Measurements from ENCODE around the gene MS4A4E. TPM values are rescaled to one million over a fixed set of nuclear protein-coding genes. Genes with fewer than 3 reads are reported as not detected.

The MS4A4E gene
- total and polyA plus RNA-seq, 2 experiments from 2014 or later = not detected

- DNase-seq (ENCODE audit: low spot score) = no peak
- ATAC-seq = no peak
- H3K79me2 ChIP-seq (replicated peaks; ENCODE audit: insufficient read depth) = no peaks in the 10 kb centered on the region
- H3K4me3 Mint-ChIP-seq = no peak overlapping the region
- H3K27ac Mint-ChIP-seq = no peak overlapping the region
- no peak overlapping the region for H2AFZ ChIP-seq
- no peaks in the 10 kb centered on the region for H3K27me3 ChIP-seq (ENCODE audit: insufficient read depth)
- TF ChIP-seq JUNB (IDR thresholded peaks at IDR 0.05; ENCODE audit: unreplicated experiment) = no peak
- no peak for TF ChIP-seq ETS1 (IDR thresholded peaks at IDR 0.05)
- TF ChIP-seq ZNF114 (CRISPR knock-in tag; IDR thresholded peaks at IDR 0.05) = no peak
- TF ChIP-seq CREB1 (CRISPR knock-in tag; IDR thresholded peaks at IDR 0.05; ENCODE audit: low read depth) = no peak
- TF ChIP-seq EZH2phosphoT487 (IDR thresholded peaks at IDR 0.05; ENCODE audit: unreplicated experiment) = no peak
- TF ChIP-seq POLR2AphosphoS5 (IDR thresholded peaks at IDR 0.05; ENCODE audit: low read depth) = no peak
- TF ChIP-seq, protein P1, sequence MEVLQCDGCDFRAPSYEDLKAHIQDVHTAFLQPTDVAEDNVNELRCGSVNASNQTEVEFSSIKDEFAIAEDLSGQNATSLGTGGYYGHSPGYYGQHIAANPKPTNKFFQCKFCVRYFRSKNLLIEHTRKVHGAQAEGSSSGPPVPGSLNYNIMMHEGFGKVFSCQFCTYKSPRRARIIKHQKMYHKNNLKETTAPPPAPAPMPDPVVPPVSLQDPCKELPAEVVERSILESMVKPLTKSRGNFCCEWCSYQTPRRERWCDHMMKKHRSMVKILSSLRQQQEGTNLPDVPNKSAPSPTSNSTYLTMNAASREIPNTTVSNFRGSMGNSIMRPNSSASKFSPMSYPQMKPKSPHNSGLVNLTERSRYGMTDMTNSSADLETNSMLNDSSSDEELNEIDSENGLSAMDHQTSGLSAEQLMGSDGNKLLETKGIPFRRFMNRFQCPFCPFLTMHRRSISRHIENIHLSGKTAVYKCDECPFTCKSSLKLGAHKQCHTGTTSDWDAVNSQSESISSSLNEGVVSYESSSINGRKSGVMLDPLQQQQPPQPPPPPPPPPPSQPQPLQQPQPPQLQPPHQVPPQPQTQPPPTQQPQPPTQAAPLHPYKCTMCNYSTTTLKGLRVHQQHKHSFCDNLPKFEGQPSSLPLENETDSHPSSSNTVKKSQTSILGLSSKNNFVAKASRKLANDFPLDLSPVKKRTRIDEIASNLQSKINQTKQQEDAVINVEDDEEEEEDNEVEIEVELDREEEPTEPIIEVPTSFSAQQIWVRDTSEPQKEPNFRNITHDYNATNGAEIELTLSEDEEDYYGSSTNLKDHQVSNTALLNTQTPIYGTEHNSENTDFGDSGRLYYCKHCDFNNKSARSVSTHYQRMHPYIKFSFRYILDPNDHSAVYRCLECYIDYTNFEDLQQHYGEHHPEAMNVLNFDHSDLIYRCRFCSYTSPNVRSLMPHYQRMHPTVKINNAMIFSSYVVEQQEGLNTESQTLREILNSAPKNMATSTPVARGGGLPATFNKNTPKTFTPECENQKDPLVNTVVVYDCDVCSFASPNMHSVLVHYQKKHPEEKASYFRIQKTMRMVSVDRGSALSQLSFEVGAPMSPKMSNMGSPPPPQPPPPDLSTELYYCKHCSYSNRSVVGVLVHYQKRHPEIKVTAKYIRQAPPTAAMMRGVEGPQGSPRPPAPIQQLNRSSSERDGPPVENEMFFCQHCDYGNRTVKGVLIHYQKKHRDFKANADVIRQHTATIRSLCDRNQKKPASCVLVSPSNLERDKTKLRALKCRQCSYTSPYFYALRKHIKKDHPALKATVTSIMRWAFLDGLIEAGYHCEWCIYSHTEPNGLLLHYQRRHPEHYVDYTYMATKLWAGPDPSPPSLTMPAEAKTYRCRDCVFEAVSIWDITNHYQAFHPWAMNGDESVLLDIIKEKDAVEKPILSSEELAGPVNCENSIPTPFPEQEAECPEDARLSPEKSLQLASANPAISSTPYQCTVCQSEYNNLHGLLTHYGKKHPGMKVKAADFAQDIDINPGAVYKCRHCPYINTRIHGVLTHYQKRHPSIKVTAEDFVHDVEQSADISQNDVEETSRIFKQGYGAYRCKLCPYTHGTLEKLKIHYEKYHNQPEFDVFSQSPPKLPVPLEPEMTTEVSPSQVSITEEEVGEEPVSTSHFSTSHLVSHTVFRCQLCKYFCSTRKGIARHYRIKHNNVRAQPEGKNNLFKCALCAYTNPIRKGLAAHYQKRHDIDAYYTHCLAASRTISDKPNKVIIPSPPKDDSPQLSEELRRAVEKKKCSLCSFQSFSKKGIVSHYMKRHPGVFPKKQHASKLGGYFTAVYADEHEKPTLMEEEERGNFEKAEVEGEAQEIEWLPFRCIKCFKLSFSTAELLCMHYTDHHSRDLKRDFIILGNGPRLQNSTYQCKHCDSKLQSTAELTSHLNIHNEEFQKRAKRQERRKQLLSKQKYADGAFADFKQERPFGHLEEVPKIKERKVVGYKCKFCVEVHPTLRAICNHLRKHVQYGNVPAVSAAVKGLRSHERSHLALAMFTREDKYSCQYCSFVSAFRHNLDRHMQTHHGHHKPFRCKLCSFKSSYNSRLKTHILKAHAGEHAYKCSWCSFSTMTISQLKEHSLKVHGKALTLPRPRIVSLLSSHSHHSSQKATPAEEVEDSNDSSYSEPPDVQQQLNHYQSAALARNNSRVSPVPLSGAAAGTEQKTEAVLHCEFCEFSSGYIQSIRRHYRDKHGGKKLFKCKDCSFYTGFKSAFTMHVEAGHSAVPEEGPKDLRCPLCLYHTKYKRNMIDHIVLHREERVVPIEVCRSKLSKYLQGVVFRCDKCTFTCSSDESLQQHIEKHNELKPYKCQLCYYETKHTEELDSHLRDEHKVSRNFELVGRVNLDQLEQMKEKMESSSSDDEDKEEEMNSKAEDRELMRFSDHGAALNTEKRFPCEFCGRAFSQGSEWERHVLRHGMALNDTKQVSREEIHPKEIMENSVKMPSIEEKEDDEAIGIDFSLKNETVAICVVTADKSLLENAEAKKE (CRISPR knock-in tag; IDR thresholded peaks at IDR 0.05) = no peak
- no peak for TF ChIP-seq EZH2 (IDR thresholded peaks at IDR 0.05; ENCODE audit: low read depth, unreplicated experiment)
- TF ChIP-seq, protein P2, sequence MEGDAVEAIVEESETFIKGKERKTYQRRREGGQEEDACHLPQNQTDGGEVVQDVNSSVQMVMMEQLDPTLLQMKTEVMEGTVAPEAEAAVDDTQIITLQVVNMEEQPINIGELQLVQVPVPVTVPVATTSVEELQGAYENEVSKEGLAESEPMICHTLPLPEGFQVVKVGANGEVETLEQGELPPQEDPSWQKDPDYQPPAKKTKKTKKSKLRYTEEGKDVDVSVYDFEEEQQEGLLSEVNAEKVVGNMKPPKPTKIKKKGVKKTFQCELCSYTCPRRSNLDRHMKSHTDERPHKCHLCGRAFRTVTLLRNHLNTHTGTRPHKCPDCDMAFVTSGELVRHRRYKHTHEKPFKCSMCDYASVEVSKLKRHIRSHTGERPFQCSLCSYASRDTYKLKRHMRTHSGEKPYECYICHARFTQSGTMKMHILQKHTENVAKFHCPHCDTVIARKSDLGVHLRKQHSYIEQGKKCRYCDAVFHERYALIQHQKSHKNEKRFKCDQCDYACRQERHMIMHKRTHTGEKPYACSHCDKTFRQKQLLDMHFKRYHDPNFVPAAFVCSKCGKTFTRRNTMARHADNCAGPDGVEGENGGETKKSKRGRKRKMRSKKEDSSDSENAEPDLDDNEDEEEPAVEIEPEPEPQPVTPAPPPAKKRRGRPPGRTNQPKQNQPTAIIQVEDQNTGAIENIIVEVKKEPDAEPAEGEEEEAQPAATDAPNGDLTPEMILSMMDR (conservative IDR thresholded peaks at IDR 0.05; ENCODE audit: low read depth in 2 of 2) = no peak
- no peaks in the 10 kb centered on the region for H3K27me3 Mint-ChIP-seq (ENCODE audit: insufficient read depth, low read depth, poor library complexity)
- H4K20me1 ChIP-seq (replicated peaks; ENCODE audit: insufficient read depth) = no peaks in the 10 kb centered on the region
- H3K4me1 Mint-ChIP-seq = peaks cover 16% of the 10 kb centered on the region; the same call in 2 of the 3 replicates
- no peaks in the 10 kb centered on the region for H3F3A ChIP-seq (replicated peaks; ENCODE audit: low read depth)
- no peaks in the 10 kb centered on the region for H3K36me3 ChIP-seq (ENCODE audit: insufficient read depth)
- H3K36me3 Mint-ChIP-seq (ENCODE audit: low read depth) = no peaks in the 10 kb centered on the region
- H3K4me3 ChIP-seq = no peak overlapping the region
- no peaks in the 10 kb centered on the region for H3K9me3 Mint-ChIP-seq
- H3K27ac ChIP-seq (ENCODE audit: low read depth) = no peak overlapping the region
- peaks cover 18% of the 10 kb centered on the region; the same call in 1 of the 2 replicates for H3K4me1 ChIP-seq (ENCODE audit: insufficient read depth)
- H3K9me2 ChIP-seq (ENCODE audit: insufficient read depth) = peaks cover 11% of the 10 kb centered on the region
- no peak overlapping the region for H3K4me2 ChIP-seq
Measured at GRCh38 chr11:60209977-60210376, 33.0 kb downstream of the MS4A4E start.
